ENCODE measurements around the gene TRRAP.

DNA sequence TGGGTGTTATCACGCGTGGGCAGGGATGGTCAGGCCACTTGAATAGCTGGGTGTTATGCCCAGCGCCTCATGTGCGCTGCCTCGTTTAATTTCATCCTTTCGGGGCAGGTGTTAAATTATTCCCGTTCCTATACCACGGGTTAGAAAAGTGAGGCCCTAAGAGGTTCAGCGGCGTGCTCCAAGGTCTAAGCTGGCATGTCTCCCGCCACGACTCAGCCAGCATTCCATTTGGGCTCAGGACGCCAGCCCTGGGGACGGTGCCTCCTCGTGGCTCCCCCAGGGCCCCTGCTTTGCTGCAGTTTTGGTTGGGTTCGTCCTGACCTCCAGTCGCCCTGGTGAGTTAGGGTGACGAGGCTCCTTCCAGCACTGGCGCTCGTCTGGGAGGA is 124.5 kb downstream of the TRRAP start:
- TF ChIP-seq, protein P1, sequence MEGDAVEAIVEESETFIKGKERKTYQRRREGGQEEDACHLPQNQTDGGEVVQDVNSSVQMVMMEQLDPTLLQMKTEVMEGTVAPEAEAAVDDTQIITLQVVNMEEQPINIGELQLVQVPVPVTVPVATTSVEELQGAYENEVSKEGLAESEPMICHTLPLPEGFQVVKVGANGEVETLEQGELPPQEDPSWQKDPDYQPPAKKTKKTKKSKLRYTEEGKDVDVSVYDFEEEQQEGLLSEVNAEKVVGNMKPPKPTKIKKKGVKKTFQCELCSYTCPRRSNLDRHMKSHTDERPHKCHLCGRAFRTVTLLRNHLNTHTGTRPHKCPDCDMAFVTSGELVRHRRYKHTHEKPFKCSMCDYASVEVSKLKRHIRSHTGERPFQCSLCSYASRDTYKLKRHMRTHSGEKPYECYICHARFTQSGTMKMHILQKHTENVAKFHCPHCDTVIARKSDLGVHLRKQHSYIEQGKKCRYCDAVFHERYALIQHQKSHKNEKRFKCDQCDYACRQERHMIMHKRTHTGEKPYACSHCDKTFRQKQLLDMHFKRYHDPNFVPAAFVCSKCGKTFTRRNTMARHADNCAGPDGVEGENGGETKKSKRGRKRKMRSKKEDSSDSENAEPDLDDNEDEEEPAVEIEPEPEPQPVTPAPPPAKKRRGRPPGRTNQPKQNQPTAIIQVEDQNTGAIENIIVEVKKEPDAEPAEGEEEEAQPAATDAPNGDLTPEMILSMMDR (IDR thresholded peaks at IDR 0.05), result no peak
- TF ChIP-seq POLR2A (IDR thresholded peaks at IDR 0.05), result no peak
